Colonic mucosa (tissue), 4 donors: Measurements from ENCODE around the gene CLDN6. TPM values are rescaled to one million over a fixed set of nuclear protein-coding genes. Genes with fewer than 3 reads are reported as not detected.
A peak's percentile ranks its signal among the peaks of the same experiment; 100 is the strongest.

Experiments used
- DNase-seq: peaks from one replicate; pipeline ENCODE4 v3.0.0-alpha.2; 2020
- H3K27ac ChIP-seq: fragments of 200-600 bp; one replicate; pipeline ENCODE4 v1.8.0; 2021
- H3K27me3 ChIP-seq: fragments of 200-600 bp; one replicate; pipeline ENCODE4 v1.8.0; 2021
- H3K36me3 ChIP-seq: fragments of 200-600 bp; one replicate; pipeline ENCODE4 v1.8.0; 2021
- H3K4me1 ChIP-seq: fragments of 200-600 bp; one replicate; pipeline ENCODE4 v1.8.0; 2021; ENCODE audit warnings: mild to moderate bottlenecking
- H3K4me3 ChIP-seq: fragments of 200-600 bp; one replicate; pipeline ENCODE4 v1.8.0; 2021
- H3K9ac ChIP-seq, 2 donors: one replicate each; pipeline ENCODE4 v1.7.0; 2013; ENCODE audit warnings: control low read depth in 2 of 2, low read depth in 2 of 2, low read length in 2 of 2
- H3K9me3 ChIP-seq: fragments of 200-600 bp; one replicate; pipeline ENCODE4 v1.8.0; 2021
- intact Hi-C: fragments of 100-400 bp; cut with DNase I; formaldehyde crosslinking; loops from one replicate; pipeline ENCODE4 v1.14.1; 2022
- total RNA-seq, 2 donors: library from RNA; stranded (reverse); fragmentation: NEBNext Ultra II Directional in 1 of 2; extraction: Animal tissue kit (Norgen Biotek cat#: 25700) in 1 of 2; gene quantifications; one replicate each; pipeline ENCODE4 v1.2.1, GENCODE V29; 2021
- TF ChIP-seq, protein P1 (sequence below): fragments of 200-600 bp; IDR thresholded peaks from one replicate; pipeline ENCODE4 v1.8.0; 2022; ENCODE audit warnings: antibody characterized with exemption, mild to moderate bottlenecking
- donor health status: healthy.
- donor health status: DM: no; HTN: no; CAD: no.
- donor health status: DM: no; HTN: no; CAD: no.

CLDN6 gene
- total RNA-seq, 2 donors from 2014 or later, result 1.2 TPM; not detected in 1

- peaks cover 3% of the 10 kb centered on the region for H3K4me1 ChIP-seq
- intact Hi-C loops, result no loop called here
Measured at GRCh38 chr16:2987286-2987685, 30.7 kb downstream of the CLDN6 start.

DNA sequence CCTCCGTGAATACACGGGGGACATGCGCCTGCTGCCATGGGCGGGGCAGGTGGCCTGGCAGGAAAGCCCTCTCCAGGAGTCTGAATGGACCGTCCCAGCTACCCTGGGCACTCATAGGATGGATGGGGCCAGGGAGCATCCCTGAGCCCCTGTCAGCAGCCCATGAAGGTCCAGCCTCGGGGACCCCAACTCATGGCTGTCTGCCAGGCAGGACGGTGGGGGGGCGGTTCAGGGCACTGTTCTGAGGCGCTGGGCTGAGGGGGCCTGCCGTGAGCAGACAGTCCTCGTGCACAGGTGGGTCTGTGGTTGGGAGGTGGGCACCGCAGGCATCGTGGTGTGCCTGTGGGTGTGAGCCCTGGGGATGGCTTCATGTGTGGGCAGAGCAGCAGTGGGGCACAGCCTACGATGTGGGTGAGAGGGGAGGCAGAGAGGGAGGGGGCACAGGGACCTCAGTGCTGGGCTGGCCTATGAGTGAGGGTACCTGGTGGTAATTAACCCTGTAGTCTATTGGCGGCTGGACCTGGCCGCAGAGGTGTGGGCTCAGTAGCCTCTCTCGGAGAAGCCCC, 31.3 kb downstream of the CLDN6 start:
- Histone ChIP-seq H3K27ac (no peak overlapping the region), H3K4me3 (no peak overlapping the region), H3K36me3 (no peaks in the 10 kb centered on the region), H3K9me3 (no peaks in the 10 kb centered on the region), H3K9ac (no peak overlapping the region), H3K27me3 (no peaks in the 10 kb centered on the region), H3K4me1 (peaks cover 3% of the 10 kb centered on the region)
- TF ChIP-seq, protein P1, sequence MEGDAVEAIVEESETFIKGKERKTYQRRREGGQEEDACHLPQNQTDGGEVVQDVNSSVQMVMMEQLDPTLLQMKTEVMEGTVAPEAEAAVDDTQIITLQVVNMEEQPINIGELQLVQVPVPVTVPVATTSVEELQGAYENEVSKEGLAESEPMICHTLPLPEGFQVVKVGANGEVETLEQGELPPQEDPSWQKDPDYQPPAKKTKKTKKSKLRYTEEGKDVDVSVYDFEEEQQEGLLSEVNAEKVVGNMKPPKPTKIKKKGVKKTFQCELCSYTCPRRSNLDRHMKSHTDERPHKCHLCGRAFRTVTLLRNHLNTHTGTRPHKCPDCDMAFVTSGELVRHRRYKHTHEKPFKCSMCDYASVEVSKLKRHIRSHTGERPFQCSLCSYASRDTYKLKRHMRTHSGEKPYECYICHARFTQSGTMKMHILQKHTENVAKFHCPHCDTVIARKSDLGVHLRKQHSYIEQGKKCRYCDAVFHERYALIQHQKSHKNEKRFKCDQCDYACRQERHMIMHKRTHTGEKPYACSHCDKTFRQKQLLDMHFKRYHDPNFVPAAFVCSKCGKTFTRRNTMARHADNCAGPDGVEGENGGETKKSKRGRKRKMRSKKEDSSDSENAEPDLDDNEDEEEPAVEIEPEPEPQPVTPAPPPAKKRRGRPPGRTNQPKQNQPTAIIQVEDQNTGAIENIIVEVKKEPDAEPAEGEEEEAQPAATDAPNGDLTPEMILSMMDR, result no peak
- DNase-seq, result no peak
- intact Hi-C loops, result no loop called here

More at GRCh38 chr16:2987286-2987685, 30.7 kb downstream of the CLDN6 start:
- Histone ChIP-seq H3K27me3 (no peaks in the 10 kb centered on the region), H3K27ac (no peak overlapping the region), H3K9ac (no peak overlapping the region), H3K9me3 (no peaks in the 10 kb centered on the region), H3K36me3 (no peaks in the 10 kb centered on the region), H3K4me3 (no peak overlapping the region)
- TF ChIP-seq, protein P1, result no peak
- no peak for DNase-seq

GRCh38 chr16:2985893-2986355, 32.1 kb downstream of the CLDN6 start:
- H3K9me3 ChIP-seq, result no peaks in the 10 kb centered on the region
- H3K36me3 ChIP-seq, result no peaks in the 10 kb centered on the region
- peaks cover 3% of the 10 kb centered on the region for H3K4me1 ChIP-seq
- TF ChIP-seq, protein P1, result no peak
- DNase-seq, result no peak
- no peak overlapping the region for H3K4me3 ChIP-seq
- H3K27me3 ChIP-seq, result no peaks in the 10 kb centered on the region
- no peak overlapping the region for H3K27ac ChIP-seq
- intact Hi-C loops, result no loop called here
- H3K9ac ChIP-seq, result no peak overlapping the region

DNA sequence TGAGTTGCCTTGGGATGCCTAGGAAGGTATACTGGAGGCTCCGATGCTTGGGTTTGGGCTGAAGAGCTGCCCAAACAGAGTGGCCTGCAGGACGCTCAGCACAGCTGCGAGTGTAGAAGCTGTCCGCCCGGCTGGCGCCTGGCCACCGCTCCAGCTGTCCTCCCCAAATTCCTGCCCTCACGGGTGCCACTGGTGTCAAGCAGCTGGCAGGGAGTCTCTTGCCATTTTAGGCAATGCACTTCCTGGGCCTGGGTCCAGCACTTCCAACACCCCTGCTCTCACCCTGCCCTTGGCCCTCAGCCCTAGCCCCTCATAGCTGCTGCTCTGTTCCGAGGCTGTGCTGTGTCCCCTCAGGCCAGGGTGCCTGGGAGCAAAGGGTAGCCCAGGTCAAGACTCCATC, 32.5 kb downstream of the CLDN6 start:
- Histone ChIP-seq H3K27ac (no peak overlapping the region), H3K4me1 (peaks cover 3% of the 10 kb centered on the region), H3K27me3 (no peaks in the 10 kb centered on the region), H3K4me3 (no peak overlapping the region), H3K9me3 (no peaks in the 10 kb centered on the region), H3K9ac (no peak overlapping the region), H3K36me3 (no peaks in the 10 kb centered on the region)
- TF ChIP-seq, protein P1, result no peak
- intact Hi-C loops, result no loop called here
- no peak for DNase-seq

- intact Hi-C loops, result no loop called here
- H3K4me1 ChIP-seq, result peaks cover 7% of the 10 kb centered on the region
Measured at GRCh38 chr16:2983706-2984136, 34.3 kb downstream of the CLDN6 start.

More at GRCh38 chr16:2983706-2984136, 34.3 kb downstream of the CLDN6 start:
- H3K9ac ChIP-seq, result peak overlapping the region; percentile 26 to 50
- H3K27me3 ChIP-seq, result no peaks in the 10 kb centered on the region
- no peak overlapping the region for H3K4me3 ChIP-seq
- TF ChIP-seq, protein P1, result peak; percentile 96
- H3K27ac ChIP-seq, result no peak overlapping the region
- H3K9me3 ChIP-seq, result no peaks in the 10 kb centered on the region
- peak; percentile 89 for DNase-seq
- H3K36me3 ChIP-seq, result no peaks in the 10 kb centered on the region
